SK-N-SH (cell line): ENCODE measurements around the gene THBD. TPM values are rescaled to one million over a fixed set of nuclear protein-coding genes. Genes with fewer than 3 reads are reported as not detected.

ENCODE experiments used
- CTCF ChIA-PET: fragments of 300-600, 350-600 bp; formaldehyde crosslinking; extraction: SDS; loops from one replicate; lab custom pipeline; 2021; lab: Yijun Ruan, JAX
- POLR2A ChIA-PET: fragments of 350-600 bp; sonication (Branson Sonifier 250); formaldehyde crosslinking; extraction: SDS; loops from one replicate; lab custom pipeline; 2020; ENCODE audit warnings: antibody characterized with exemption, inconsistent platforms; lab: Yijun Ruan, JAX
- DNase-seq: peaks from one replicate; pipeline ENCODE4 v3.0.0; 2012
- H2AFZ ChIP-seq: fragments of 200-600 bp; sonication (generic); 2 replicates; pipeline ENCODE4 v1.8.1; 2016; ENCODE audit warnings: antibody characterized with exemption, mild to moderate bottlenecking, low read depth
- H3F3A ChIP-seq: fragments of 200-600 bp; sonication (generic); replicated peaks from 2 replicates; pipeline ENCODE3; 2016; ENCODE audit warnings: antibody characterized with exemption, mild to moderate bottlenecking; ENCODE audit not compliant: insufficient read depth
- H3K27ac ChIP-seq, 2 experiments: fragments of 200-500 bp in 1 of 2; fragments of 200-600 bp in 1 of 2; sonication (Bioruptor generic) in 1 of 2; sonication (generic), shearing (Covaris generic) in 1 of 2; 2 replicates each; pipeline versions ENCODE4 v1.5.1 to v1.6.1; 2014 to 2016; ENCODE audit warnings: low read depth in 2 of 2, inconsistent platforms in 1 of 2, low read length in 1 of 2, mild to moderate bottlenecking in 1 of 2, mixed read lengths in 1 of 2
- H3K27me3 ChIP-seq: fragments of 200-600 bp; sonication (generic), shearing (Covaris generic); 2 replicates; pipeline ENCODE4 v1.6.1; 2016; ENCODE audit warnings: mixed run types; ENCODE audit not compliant: insufficient read depth
- H3K36me3 ChIP-seq, 2 experiments: fragments of 200-500 bp in 1 of 2; fragments of 200-600 bp in 1 of 2; sonication (Bioruptor generic) in 1 of 2; sonication (generic) in 1 of 2; replicated peaks in 1 of 2; 2 replicates each; pipeline versions ENCODE3 to v1.5.1; 2014 to 2016; ENCODE audit warnings: low read length in 1 of 2, mild to moderate bottlenecking in 1 of 2; ENCODE audit not compliant: insufficient read depth in 2 of 2, control insufficient read depth in 1 of 2
- H3K4me1 ChIP-seq, 2 experiments: fragments of 200-500 bp in 1 of 2; fragments of 200-600 bp in 1 of 2; sonication (Bioruptor generic) in 1 of 2; sonication (generic), shearing (Covaris generic) in 1 of 2; 2 replicates each; pipeline versions ENCODE4 v1.5.1 to v1.6.1; 2014 to 2016; ENCODE audit warnings: low read depth in 1 of 2, low read length in 1 of 2, mixed run types in 1 of 2; ENCODE audit not compliant: insufficient read depth in 2 of 2, control insufficient read depth in 1 of 2
- H3K4me2 ChIP-seq: fragments of 200-600 bp; sonication (generic), shearing (Covaris generic); 2 replicates; pipeline ENCODE4 v1.6.1; 2017; ENCODE audit warnings: mixed run types
- H3K4me3 ChIP-seq, 2 experiments: fragments of 200-500 bp in 1 of 2; fragments of 200-600 bp in 1 of 2; sonication (Bioruptor generic) in 1 of 2; sonication (generic), shearing (Covaris generic) in 1 of 2; 2 replicates each; pipeline versions ENCODE4 v1.5.1 to v1.8.1; 2014 to 2016; ENCODE audit warnings: low read depth in 2 of 2, inconsistent platforms in 1 of 2, low read length in 1 of 2, mild to moderate bottlenecking in 1 of 2, mixed read lengths in 1 of 2, moderate library complexity in 1 of 2
- H3K79me2 ChIP-seq: fragments of 200-600 bp; sonication (generic); 2 replicates; pipeline ENCODE4 v1.8.1; 2017; ENCODE audit warnings: mild to moderate bottlenecking; ENCODE audit not compliant: insufficient read depth
- H3K9ac ChIP-seq: fragments of 200-600 bp; sonication (generic); 2 replicates; pipeline ENCODE4 v1.6.1; 2017; ENCODE audit warnings: mixed run types
- H3K9me2 ChIP-seq: fragments of 200-600 bp; sonication (generic); 2 replicates; pipeline ENCODE4 v1.6.1; 2017; ENCODE audit warnings: mixed run types
- H3K9me3 ChIP-seq: fragments of 200-600 bp; sonication (generic); 2 replicates; pipeline ENCODE4 v1.6.1; 2017; ENCODE audit warnings: mixed run types, mild to moderate bottlenecking, moderate library complexity
- H4K20me1 ChIP-seq: fragments of 200-600 bp; sonication (generic); 2 replicates; pipeline ENCODE4 v1.6.1; 2017; ENCODE audit warnings: mild to moderate bottlenecking, mixed run types; ENCODE audit not compliant: insufficient read depth
- EP300 ChIP-seq, 2 experiments: IDR thresholded peaks; 2 replicates each; pipeline versions ENCODE4 v1.4.0 to v1.6.1; 2012; ENCODE audit warnings: borderline replicate concordance in 1 of 2, low read depth in 1 of 2, low read length in 1 of 2
- EZH2phosphoT487 ChIP-seq: fragments of 200-600 bp; sonication (generic); IDR thresholded peaks from 2 replicates; pipeline ENCODE4 v1.6.1; 2017; ENCODE audit warnings: low read depth, mixed run types, mild to moderate bottlenecking, antibody characterized with exemption, moderate library complexity, borderline replicate concordance
- FOXM1 ChIP-seq: IDR thresholded peaks from 2 replicates; pipeline ENCODE4 v1.4.0; 2012; ENCODE audit warnings: low read depth, mild to moderate bottlenecking
- GATA2 ChIP-seq: sonication (generic); formaldehyde crosslinking; IDR thresholded peaks from 2 replicates; pipeline ENCODE4 v1.5.0; 2020; ENCODE audit warnings: mild to moderate bottlenecking, missing genetic modification reagents
- JUND ChIP-seq: IDR thresholded peaks from 2 replicates; pipeline ENCODE4 v1.4.0; 2012
- NRF1 ChIP-seq: IDR thresholded peaks from 2 replicates; pipeline ENCODE4 v1.6.1; 2012; ENCODE audit warnings: low read depth, mild to moderate bottlenecking, low read length
- POLR2AphosphoS5 ChIP-seq: IDR thresholded peaks from 2 replicates; pipeline ENCODE4 v1.6.1; 2012; ENCODE audit warnings: low read depth, low read length
- TAF1 ChIP-seq: IDR thresholded peaks from 2 replicates; pipeline ENCODE4 v1.6.1; 2012; ENCODE audit warnings: low read depth, mild to moderate bottlenecking, low read length, moderate library complexity, borderline replicate concordance
- TCF12 ChIP-seq: IDR thresholded peaks from 2 replicates; pipeline ENCODE4 v1.4.0; 2012
- WGBS: methylation state at CpG from one replicate; pipeline ENCODE4 v1.1.6; 2017; ENCODE audit warnings: low lambda C conversion rate; 5-methylcytosine and 5-hydroxymethylcytosine counted together
- polyA plus RNA-seq, 3 experiments: library from polyadenylated mRNA; depleted of rRNA; stranded (reverse); fragments of >200 nt; gene quantifications; 2 replicates each; pipeline ENCODE4 v1.2.3, GENCODE V29; 2012
- TF ChIP-seq, protein P1 (sequence below): IDR thresholded peaks from 2 replicates; pipeline ENCODE4 v1.4.0; 2012; ENCODE audit warnings: low read depth
- TF ChIP-seq, protein P2 (sequence below): fragments of 150-350 bp; IDR thresholded peaks from 2 replicates; pipeline ENCODE4 v1.6.1; 2017; ENCODE audit warnings: antibody characterized with exemption, low read length, low read depth, borderline replicate concordance
- TF ChIP-seq, protein P3 (sequence below): IDR thresholded peaks from 2 replicates; pipeline ENCODE4 v1.4.0; 2012; ENCODE audit warnings: low read depth, borderline replicate concordance
- TF ChIP-seq, protein P4 (sequence below): IDR thresholded peaks from 2 replicates; pipeline ENCODE4 v1.6.1; 2012; ENCODE audit warnings: mild to moderate bottlenecking, low read depth, low read length, moderate library complexity
- TF ChIP-seq, protein P5 (sequence below): IDR thresholded peaks from 2 replicates; pipeline ENCODE4 v1.4.0; 2012; ENCODE audit warnings: low read depth, borderline replicate concordance

The THBD gene
- polyA plus RNA-seq, 1 of the 3 experiments (the other 2 are of a cell fraction), result 0.33 TPM

DNA sequence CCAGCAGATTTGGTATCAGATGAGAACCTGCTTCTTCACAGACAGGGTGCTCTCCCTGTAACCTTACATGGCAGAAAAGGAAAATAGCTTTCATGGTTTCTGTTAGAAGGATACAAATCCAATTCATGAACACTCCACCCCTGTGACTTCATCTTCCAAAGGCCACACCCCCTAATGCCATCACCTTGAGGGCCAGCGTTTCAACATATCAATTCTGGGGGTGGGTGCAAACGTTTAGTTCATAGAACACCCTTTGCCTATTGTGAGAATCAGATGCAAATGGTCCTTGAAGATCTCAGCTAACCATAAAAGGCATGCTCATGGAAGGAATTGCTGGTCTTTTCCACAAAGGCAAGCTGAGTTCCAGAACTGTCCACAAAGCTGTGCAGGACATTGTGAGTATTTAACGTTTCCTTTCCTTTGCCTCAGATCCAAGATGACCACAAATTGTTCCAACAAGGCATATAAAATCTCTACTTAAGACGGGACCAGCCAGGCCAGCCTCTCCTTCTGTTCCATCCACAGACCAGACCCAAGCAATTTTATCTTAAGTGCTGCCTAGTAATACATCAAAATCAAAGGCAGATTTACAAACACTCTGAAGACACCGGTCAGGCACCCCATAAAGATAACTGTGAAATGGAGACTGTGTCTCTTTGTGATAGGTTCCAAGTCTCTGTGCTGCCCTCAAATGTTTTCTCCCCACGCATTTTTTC, 49.1 kb downstream of the THBD start:
- CTCF ChIA-PET, result interaction anchor here (0.9 kb wide), 1 partner anchor 26 kb away, joined by 3 read pairs; no protein-coding TSS in a partner anchor
- TF ChIP-seq, protein P1, sequence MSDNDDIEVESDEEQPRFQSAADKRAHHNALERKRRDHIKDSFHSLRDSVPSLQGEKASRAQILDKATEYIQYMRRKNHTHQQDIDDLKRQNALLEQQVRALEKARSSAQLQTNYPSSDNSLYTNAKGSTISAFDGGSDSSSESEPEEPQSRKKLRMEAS, result no peak
- TF ChIP-seq, protein P2, sequence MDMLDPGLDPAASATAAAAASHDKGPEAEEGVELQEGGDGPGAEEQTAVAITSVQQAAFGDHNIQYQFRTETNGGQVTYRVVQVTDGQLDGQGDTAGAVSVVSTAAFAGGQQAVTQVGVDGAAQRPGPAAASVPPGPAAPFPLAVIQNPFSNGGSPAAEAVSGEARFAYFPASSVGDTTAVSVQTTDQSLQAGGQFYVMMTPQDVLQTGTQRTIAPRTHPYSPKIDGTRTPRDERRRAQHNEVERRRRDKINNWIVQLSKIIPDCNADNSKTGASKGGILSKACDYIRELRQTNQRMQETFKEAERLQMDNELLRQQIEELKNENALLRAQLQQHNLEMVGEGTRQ, result no peak
- TF ChIP-seq, protein P3, sequence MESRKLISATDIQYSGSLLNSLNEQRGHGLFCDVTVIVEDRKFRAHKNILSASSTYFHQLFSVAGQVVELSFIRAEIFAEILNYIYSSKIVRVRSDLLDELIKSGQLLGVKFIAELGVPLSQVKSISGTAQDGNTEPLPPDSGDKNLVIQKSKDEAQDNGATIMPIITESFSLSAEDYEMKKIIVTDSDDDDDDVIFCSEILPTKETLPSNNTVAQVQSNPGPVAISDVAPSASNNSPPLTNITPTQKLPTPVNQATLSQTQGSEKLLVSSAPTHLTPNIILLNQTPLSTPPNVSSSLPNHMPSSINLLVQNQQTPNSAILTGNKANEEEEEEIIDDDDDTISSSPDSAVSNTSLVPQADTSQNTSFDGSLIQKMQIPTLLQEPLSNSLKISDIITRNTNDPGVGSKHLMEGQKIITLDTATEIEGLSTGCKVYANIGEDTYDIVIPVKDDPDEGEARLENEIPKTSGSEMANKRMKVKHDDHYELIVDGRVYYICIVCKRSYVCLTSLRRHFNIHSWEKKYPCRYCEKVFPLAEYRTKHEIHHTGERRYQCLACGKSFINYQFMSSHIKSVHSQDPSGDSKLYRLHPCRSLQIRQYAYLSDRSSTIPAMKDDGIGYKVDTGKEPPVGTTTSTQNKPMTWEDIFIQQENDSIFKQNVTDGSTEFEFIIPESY, result no peak
- TF ChIP-seq POLR2AphosphoS5 (no peak), TCF12 (no peak), NRF1 (no peak)
- TF ChIP-seq, protein P4, sequence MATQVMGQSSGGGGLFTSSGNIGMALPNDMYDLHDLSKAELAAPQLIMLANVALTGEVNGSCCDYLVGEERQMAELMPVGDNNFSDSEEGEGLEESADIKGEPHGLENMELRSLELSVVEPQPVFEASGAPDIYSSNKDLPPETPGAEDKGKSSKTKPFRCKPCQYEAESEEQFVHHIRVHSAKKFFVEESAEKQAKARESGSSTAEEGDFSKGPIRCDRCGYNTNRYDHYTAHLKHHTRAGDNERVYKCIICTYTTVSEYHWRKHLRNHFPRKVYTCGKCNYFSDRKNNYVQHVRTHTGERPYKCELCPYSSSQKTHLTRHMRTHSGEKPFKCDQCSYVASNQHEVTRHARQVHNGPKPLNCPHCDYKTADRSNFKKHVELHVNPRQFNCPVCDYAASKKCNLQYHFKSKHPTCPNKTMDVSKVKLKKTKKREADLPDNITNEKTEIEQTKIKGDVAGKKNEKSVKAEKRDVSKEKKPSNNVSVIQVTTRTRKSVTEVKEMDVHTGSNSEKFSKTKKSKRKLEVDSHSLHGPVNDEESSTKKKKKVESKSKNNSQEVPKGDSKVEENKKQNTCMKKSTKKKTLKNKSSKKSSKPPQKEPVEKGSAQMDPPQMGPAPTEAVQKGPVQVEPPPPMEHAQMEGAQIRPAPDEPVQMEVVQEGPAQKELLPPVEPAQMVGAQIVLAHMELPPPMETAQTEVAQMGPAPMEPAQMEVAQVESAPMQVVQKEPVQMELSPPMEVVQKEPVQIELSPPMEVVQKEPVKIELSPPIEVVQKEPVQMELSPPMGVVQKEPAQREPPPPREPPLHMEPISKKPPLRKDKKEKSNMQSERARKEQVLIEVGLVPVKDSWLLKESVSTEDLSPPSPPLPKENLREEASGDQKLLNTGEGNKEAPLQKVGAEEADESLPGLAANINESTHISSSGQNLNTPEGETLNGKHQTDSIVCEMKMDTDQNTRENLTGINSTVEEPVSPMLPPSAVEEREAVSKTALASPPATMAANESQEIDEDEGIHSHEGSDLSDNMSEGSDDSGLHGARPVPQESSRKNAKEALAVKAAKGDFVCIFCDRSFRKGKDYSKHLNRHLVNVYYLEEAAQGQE, result no peak
- no peaks in the 10 kb centered on the region for H3K9me2 ChIP-seq
- no peak overlapping the region for H3K27ac ChIP-seq
- H3K36me3 ChIP-seq, result no peaks in the 10 kb centered on the region
- H3F3A ChIP-seq, result no peaks in the 10 kb centered on the region
- no peaks in the 10 kb centered on the region; the same call in 1 of the 2 replicates for H3K27me3 ChIP-seq
- no peaks in the 10 kb centered on the region for H4K20me1 ChIP-seq
- no peak for DNase-seq
- 13% methylated on average over 6 of the region's 6 CpGs for WGBS
- no peak overlapping the region for H3K4me3 ChIP-seq
- no peak overlapping the region for H2AFZ ChIP-seq
- no peaks in the 10 kb centered on the region for H3K4me1 ChIP-seq
- H3K9me3 ChIP-seq, result no peaks in the 10 kb centered on the region
- no peak overlapping the region for H3K9ac ChIP-seq
- H3K4me2 ChIP-seq, result no peak overlapping the region
- POLR2A ChIA-PET, result no interaction called here
- no peaks in the 10 kb centered on the region for H3K79me2 ChIP-seq

DNA sequence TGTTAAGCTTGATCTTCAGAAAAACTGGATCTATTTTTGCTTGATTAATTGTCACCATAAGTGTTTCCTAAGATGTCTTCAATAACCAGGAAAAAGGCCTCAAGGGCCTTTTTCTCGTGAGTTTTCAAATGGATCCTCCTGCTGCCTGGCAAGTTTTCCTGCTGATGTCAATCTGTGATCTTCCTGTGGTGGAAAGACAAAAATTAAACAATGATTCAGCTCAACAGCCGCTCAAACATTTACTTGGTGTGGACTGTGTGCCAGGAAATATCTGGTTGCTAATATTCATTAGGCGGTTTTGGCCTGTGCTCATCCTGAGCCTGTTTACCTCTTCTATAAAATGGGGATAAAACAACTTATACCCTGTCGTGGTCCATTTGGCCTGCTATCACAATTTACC, 49.7 kb downstream of the THBD start:
- no peaks in the 10 kb centered on the region for H3K4me1 ChIP-seq
- no peak for DNase-seq
- no peak overlapping the region for H3K27ac ChIP-seq
- no peak overlapping the region for H3K4me3 ChIP-seq
- H3K9ac ChIP-seq, result no peak overlapping the region
- no peaks in the 10 kb centered on the region; the same call in 1 of the 2 replicates for H3K27me3 ChIP-seq
- WGBS, result 0% methylated on average over 4 of the region's 4 CpGs
- H3K9me2 ChIP-seq, result no peaks in the 10 kb centered on the region
- no peak overlapping the region for H3K4me2 ChIP-seq
- no peaks in the 10 kb centered on the region for H3K79me2 ChIP-seq
- H2AFZ ChIP-seq, result no peak overlapping the region
- H3F3A ChIP-seq, result no peaks in the 10 kb centered on the region
- H4K20me1 ChIP-seq, result no peaks in the 10 kb centered on the region
- CTCF ChIA-PET, result interaction anchor here (1.0 kb wide), 1 partner anchor 25 kb away, joined by 4 read pairs; no protein-coding TSS in a partner anchor
- POLR2A ChIA-PET, result no interaction called here
- H3K9me3 ChIP-seq, result no peaks in the 10 kb centered on the region
- no peaks in the 10 kb centered on the region for H3K36me3 ChIP-seq
- TF ChIP-seq, protein P2, result no peak
- no peak for TF ChIP-seq TAF1
- TF ChIP-seq EP300 (IDR thresholded peaks at IDR 0.05; ENCODE audit: borderline replicate concordance in 1 of 2, low read depth in 1 of 2, low read length in 1 of 2), result no peak
- no peak for TF ChIP-seq FOXM1
- no peak for TF ChIP-seq JUND
- TF ChIP-seq GATA2, result no peak
- TF ChIP-seq, protein P5, sequence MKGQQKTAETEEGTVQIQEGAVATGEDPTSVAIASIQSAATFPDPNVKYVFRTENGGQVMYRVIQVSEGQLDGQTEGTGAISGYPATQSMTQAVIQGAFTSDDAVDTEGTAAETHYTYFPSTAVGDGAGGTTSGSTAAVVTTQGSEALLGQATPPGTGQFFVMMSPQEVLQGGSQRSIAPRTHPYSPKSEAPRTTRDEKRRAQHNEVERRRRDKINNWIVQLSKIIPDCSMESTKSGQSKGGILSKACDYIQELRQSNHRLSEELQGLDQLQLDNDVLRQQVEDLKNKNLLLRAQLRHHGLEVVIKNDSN, result no peak
- TF ChIP-seq, protein P1, result no peak
- TF ChIP-seq TCF12, result no peak
- no peak for TF ChIP-seq EZH2phosphoT487
